ENCODE results near the gene MAB21L3.

- TF ChIP-seq POLR2AphosphoS5 (IDR thresholded peaks at IDR 0.05; ENCODE audit: borderline replicate concordance, low read depth, low read length) = no peak
- no peak for TF ChIP-seq EZH2 (IDR thresholded peaks at IDR 0.05)
Measured at GRCh38 chr1:116152950-116153691, 41.9 kb downstream of the MAB21L3 start.
